Pancreas (tissue), 10 donors: ENCODE data around the gene SLC34A3. TPM values are rescaled to one million over a fixed set of nuclear protein-coding genes. Genes with fewer than 3 reads are reported as not detected.

ENCODE experiments used
- ATAC-seq, 4 donors: fragments of 200-7000 bp; cut with Tn5 transposase; one replicate each; pipeline versions ENCODE4 v1.8.0 to v1.9.1; 2020; ENCODE audit warnings: mild to moderate bottlenecking in 4 of 4, moderate library complexity in 4 of 4
- DNase-seq, 6 donors: peaks; one replicate each; pipeline ENCODE4 v3.0.0-alpha.2; 2020
- FAIRE-seq: peaks from 2 replicates; lab custom pipeline; 2012; peaks lifted over from hg19 to GRCh38; lab: Jason Lieb, UNC
- H3K27ac ChIP-seq, 4 donors: fragments of 200-600 bp; sonication (generic); 1 replicate in 3 of 4; 2 replicates in 1 of 4; pipeline versions ENCODE4 v1.5.0 to v1.8.0; 2020
- H3K27me3 ChIP-seq, 4 donors: fragments of 200-600 bp; one replicate each; pipeline ENCODE4 v1.8.0; 2021
- H3K36me3 ChIP-seq, 3 donors: fragments of 200-600 bp; sonication (generic) in 1 of 3; one replicate each; pipeline versions ENCODE4 v1.5.0 to v1.8.0; 2020 to 2021
- H3K4me1 ChIP-seq, 3 donors: fragments of 200-600 bp; one replicate each; pipeline ENCODE4 v1.8.0; 2021
- H3K4me3 ChIP-seq, 4 donors: fragments of 200-600 bp; sonication (generic) in 2 of 4; one replicate each; pipeline versions ENCODE4 v1.5.0 to v1.8.0; 2020 to 2021
- H3K9me3 ChIP-seq, 4 donors: fragments of 200-600 bp; one replicate each; pipeline ENCODE4 v1.8.0; 2021
- CTCF ChIP-seq, 4 donors: fragments of 200-600 bp; sonication (generic) in 3 of 4; IDR thresholded peaks; one replicate each; pipeline versions ENCODE4 v1.5.0 to v1.8.0; 2021; ENCODE audit warnings: antibody characterized with exemption in 4 of 4
- WGBS, 2 donors: extraction: QIAGEN DNeasy Blood & Tissue Kit; methylation state at CpG; one replicate each; pipeline ENCODE4 v1.1.7; 2013; 5-methylcytosine and 5-hydroxymethylcytosine counted together
- intact Hi-C, 3 donors: fragments of 100-400 bp; cut with DNase I; formaldehyde crosslinking; loops; one replicate each; pipeline versions ENCODE4 v1.11.1 to v1.14.2; 2022
- polyA plus RNA-seq, 2 donors: library from polyadenylated mRNA; stranded (reverse); fragments of 200-250 nt; gene quantifications; one replicate each; pipeline ENCODE4 v1.2.3, GENCODE V29; 2013
- total RNA-seq, 6 donors: library from RNA; stranded (reverse); fragmentation: NEBNext Ultra II Directional in 4 of 6; extraction: Animal tissue kit (Norgen Biotek cat#: 25700) in 4 of 6; gene quantifications; one replicate each; pipeline versions ENCODE4 v1.2.1 to v1.2.4, GENCODE V29; 2021 to 2023
- donor health status: healthy with polysubstance abuse.
- donor health status: DM: no; HTN: no; CAD: no; lungs with moderate emphysema.
- donor health status: DM: no; HTN: no; CAD: no.
- donor health status: control.
- donor health status: control.
- donor health status: Bipolar disorder and iron deficiency.
- donor health status: DM: yes; HTN: yes; CAD: no.
- donor health status: DM: no; HTN: no; CAD: no.
- donor health status: DM: no; HTN: no; CAD: no.
- donor health status: DM: yes; HTN: yes; CAD: no.

SLC34A3 gene
- total and polyA plus RNA-seq, 8 donors, result 0.12 to 0.42 (median 0.20) TPM; not detected in 4

DNA sequence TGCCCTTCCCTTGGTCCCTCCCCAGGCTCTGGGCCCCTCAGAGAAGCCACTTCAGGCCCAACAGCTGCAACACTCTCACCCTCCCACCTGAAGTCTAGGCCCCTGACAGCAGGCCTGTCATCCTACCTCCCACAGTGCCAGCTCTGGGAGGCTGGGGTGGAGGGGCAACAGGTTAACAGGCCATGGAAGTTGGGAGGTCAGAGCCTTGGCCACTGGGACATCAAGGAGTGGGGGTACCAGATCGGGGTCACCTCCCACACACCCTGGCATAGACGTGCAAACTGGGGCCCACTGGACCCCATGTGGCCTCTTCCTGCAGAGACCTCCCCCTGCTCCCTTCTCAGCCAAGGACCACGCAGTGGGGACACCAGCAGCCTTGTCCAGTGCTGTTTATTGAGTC lies 39.5 kb upstream of the SLC34A3 start:
- Histone ChIP-seq H3K9me3 (no peaks in the 10 kb centered on the region), H3K36me3 (peaks cover 0 to 7% (median 0%) of the 10 kb centered on the region in 3 donors), H3K27ac (no peak overlapping the region), H3K4me3 (no peak overlapping the region), H3K27me3 (no peaks in the 10 kb centered on the region), H3K4me1 (peaks cover 42 to 71% (median 47%) of the 10 kb centered on the region in 3 donors)
- TF ChIP-seq CTCF (IDR thresholded peaks at IDR 0.05), result no peak
- DNase-seq (peak in 1 of 6 donors; percentile 39), ATAC-seq (no peak), FAIRE-seq (no peak)
- intact Hi-C loops, result loop anchor here in 1 of 3 donors (5.0 kb wide), 1 partner anchor 46 kb away; no protein-coding TSS in a partner anchor
- 50 to 60% methylated on average over 3 of the region's 3 CpGs for WGBS, 2 donors

GRCh38 chr9:137191691-137192447 lies 38.8 kb upstream of the SLC34A3 start:
- WGBS, 2 donors, result 67 to 68% methylated on average over 22 of the region's 22 CpGs
- peak in 1 of 6 donors; percentile 52 for DNase-seq
- H3K36me3 ChIP-seq, result peaks cover 0 to 7% (median 0%) of the 10 kb centered on the region in 3 donors
- H3K9me3 ChIP-seq, result no peaks in the 10 kb centered on the region
- intact Hi-C loops, result loop anchor here in 1 of 3 donors (5.0 kb wide), 1 partner anchor 45 kb away; no protein-coding TSS in a partner anchor
- H3K4me1 ChIP-seq, result peaks cover 36 to 65% (median 42%) of the 10 kb centered on the region in 3 donors
- TF ChIP-seq CTCF (IDR thresholded peaks at IDR 0.05), result no peak
- peak overlapping the region in 1 of 4 donors; percentile 22 for H3K27ac ChIP-seq
- no peak overlapping the region for H3K4me3 ChIP-seq
- no peak for ATAC-seq
- no peak for FAIRE-seq
- no peaks in the 10 kb centered on the region for H3K27me3 ChIP-seq

GRCh38 chr9:137192448-137192780 lies 38.3 kb upstream of the SLC34A3 start:
- no peak for FAIRE-seq
- Histone ChIP-seq H3K36me3 (peaks cover 0 to 7% (median 0%) of the 10 kb centered on the region in 3 donors), H3K27ac (no peak overlapping the region), H3K4me3 (no peak overlapping the region), H3K9me3 (no peaks in the 10 kb centered on the region), H3K4me1 (peaks cover 31 to 59% (median 37%) of the 10 kb centered on the region in 3 donors), H3K27me3 (no peaks in the 10 kb centered on the region)
- intact Hi-C loops, result loop anchor here in 1 of 3 donors (5.0 kb wide), 1 partner anchor 45 kb away; no protein-coding TSS in a partner anchor
- 64 to 74% methylated on average over 9 to 10 of the region's 10 CpGs for WGBS, 2 donors
- no peak for ATAC-seq
- no peak for TF ChIP-seq CTCF (IDR thresholded peaks at IDR 0.05)
- DNase-seq, result no peak

- TF ChIP-seq CTCF (IDR thresholded peaks at IDR 0.05), result no peak
- WGBS, 2 donors, result 73 to 90% methylated on average over 1 to 2 of the region's 2 CpGs
- H3K27ac ChIP-seq, result no peak overlapping the region
- FAIRE-seq (no peak), ATAC-seq (no peak), DNase-seq (no peak)
- H3K4me1 ChIP-seq, result peaks cover 27 to 55% (median 36%) of the 10 kb centered on the region in 3 donors
- H3K4me3 ChIP-seq, result no peak overlapping the region
- no peaks in the 10 kb centered on the region for H3K27me3 ChIP-seq
- H3K36me3 ChIP-seq, result peaks cover 0 to 7% (median 0%) of the 10 kb centered on the region in 3 donors
- intact Hi-C loops, result loop anchor here in 1 of 3 donors (5.0 kb wide), 1 partner anchor 44 kb away; no protein-coding TSS in a partner anchor
- no peaks in the 10 kb centered on the region for H3K9me3 ChIP-seq
Measured at GRCh38 chr9:137192859-137193258, 37.8 kb upstream of the SLC34A3 start.
